ENCODE results near the gene EEF1G. TPM values are rescaled to one million over a fixed set of nuclear protein-coding genes. Genes with fewer than 3 reads are reported as not detected.

EEF1G gene
- total and polyA plus RNA-seq, 2 of the 13 experiments (the other 11 are each of a cell fraction or from before 2014, with no cell fraction given), result 1,787 to 2,144 TPM

GRCh38 chr11:62611705-62612365 lies 38.1 kb upstream of the EEF1G start (continued):
- TF ChIP-seq TSC22D2 (CRISPR knock-in tag; IDR thresholded peaks at IDR 0.05; ENCODE audit: borderline replicate concordance), result 0 out of 2 replicates have a peak, but pooled peaks have one; percentile 21
- TF ChIP-seq ZNF746 (CRISPR knock-in tag; IDR thresholded peaks at IDR 0.05), result no peak
- TF ChIP-seq HMGXB4 (CRISPR knock-in tag; IDR thresholded peaks at IDR 0.05; ENCODE audit: borderline replicate concordance in 1 of 2, low read depth in 1 of 2), result peak in 1 of 2 experiments; percentile 40; a peak in 1 of 4 replicates
- no peak for TF ChIP-seq ZNF224 (CRISPR knock-in tag; IDR thresholded peaks at IDR 0.05)
- no peak for TF ChIP-seq ZNF615 (CRISPR knock-in tag; IDR thresholded peaks at IDR 0.05; ENCODE audit: borderline replicate concordance)
- peak; percentile 49; the same call in 1 of the 2 replicates for TF ChIP-seq DMAP1 (CRISPR knock-in tag; IDR thresholded peaks at IDR 0.05)
- no peak for TF ChIP-seq BRCA1 (CRISPR knock-in tag; IDR thresholded peaks at IDR 0.05)
- peak; percentile 39 for TF ChIP-seq SAP130 (CRISPR knock-in tag; IDR thresholded peaks at IDR 0.05; ENCODE audit: low read depth)
- 0 out of 2 replicates have a peak, but pooled peaks have one; percentile 20 for TF ChIP-seq SPEN (CRISPR knock-in tag; IDR thresholded peaks at IDR 0.05; ENCODE audit: low read depth)
- TF ChIP-seq SOX13 (IDR thresholded peaks at IDR 0.05), result no peak
- TF ChIP-seq SOX13 (CRISPR knock-in tag; conservative IDR thresholded peaks at IDR 0.05 in 1 of 2, IDR thresholded peaks at IDR 0.05 in 1 of 2), result no peak
- no peak for TF ChIP-seq ARID2 (CRISPR knock-in tag; IDR thresholded peaks at IDR 0.05; ENCODE audit: borderline replicate concordance)
- no peak; the same call in 1 of the 2 replicates for TF ChIP-seq ERF (CRISPR knock-in tag; IDR thresholded peaks at IDR 0.05)
- 0 out of 2 replicates have a peak, but pooled peaks have one; percentile 1 for TF ChIP-seq THAP11 (CRISPR knock-in tag; IDR thresholded peaks at IDR 0.05)
- TF ChIP-seq ZBTB39 (CRISPR knock-in tag; IDR thresholded peaks at IDR 0.05), result 0 out of 2 replicates have a peak, but pooled peaks have one; percentile 46
- 0 out of 2 replicates have a peak, but pooled peaks have one; percentile 17 for TF ChIP-seq ZNF501 (CRISPR knock-in tag; IDR thresholded peaks at IDR 0.05)
- TF ChIP-seq FOXK1 (CRISPR knock-in tag; IDR thresholded peaks at IDR 0.05; ENCODE audit: borderline replicate concordance, low read depth), result no peak
- TF ChIP-seq PPARG (CRISPR knock-in tag; conservative IDR thresholded peaks at IDR 0.05), result no peak
- no peak for TF ChIP-seq ZNF790 (CRISPR knock-in tag; IDR thresholded peaks at IDR 0.05; ENCODE audit: borderline replicate concordance)
- TF ChIP-seq HMG20A (CRISPR knock-in tag; IDR thresholded peaks at IDR 0.05; ENCODE audit: borderline replicate concordance), result 0 out of 2 replicates have a peak, but pooled peaks have one; percentile 14
- no peak for TF ChIP-seq ARNT (IDR thresholded peaks at IDR 0.05)
- peak; percentile 45; the same call in 1 of the 2 replicates for TF ChIP-seq ZNF343 (CRISPR knock-in tag; IDR thresholded peaks at IDR 0.05)
- TF ChIP-seq ZSCAN29 (CRISPR knock-in tag; conservative IDR thresholded peaks at IDR 0.05), result 0 out of 2 replicates have a peak, but pooled peaks have one; percentile 20
- TF ChIP-seq ZFP36 (IDR thresholded peaks at IDR 0.05; ENCODE audit: borderline replicate concordance, low read depth, low read length, partially characterized antibody), result peak; percentile 21

Data from HepG2 (cell line).